ENCODE results near the gene FER. TPM values are rescaled to one million over a fixed set of nuclear protein-coding genes. Genes with fewer than 3 reads are reported as not detected.

The FER gene
- total RNA-seq, 2 experiments from 2014 or later: 4.0 to 5.2 TPM

GRCh38 chr5:108930107-108930506, 182.4 kb downstream of the FER start:
- Mint-ChIP-seq H3K4me3 (no peak overlapping the region), H3K9me3 (no peaks in the 10 kb centered on the region)

DNA sequence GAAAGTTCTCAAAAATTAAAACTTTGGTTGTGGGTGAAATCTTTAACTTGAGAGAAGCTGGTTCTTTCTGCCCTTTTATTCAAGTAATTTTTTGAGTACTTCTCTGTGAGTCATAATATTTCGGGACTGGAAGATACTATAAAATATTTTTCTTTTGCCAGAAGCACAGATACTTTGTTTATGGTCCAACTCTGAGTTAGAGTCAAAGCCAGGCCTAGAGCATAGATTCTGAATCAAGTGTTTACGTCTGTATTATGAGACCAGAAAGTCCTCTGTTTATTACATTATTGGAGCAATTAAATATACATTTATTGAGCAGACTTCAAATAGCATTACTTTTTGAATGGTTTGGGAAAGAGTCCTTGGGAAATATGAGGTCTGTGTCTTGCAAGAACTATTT, 187.9 kb downstream of the FER start:
- Mint-ChIP-seq H3K4me1 (no peaks in the 10 kb centered on the region), H3K4me3 (no peak overlapping the region), H3K9me3 (no peaks in the 10 kb centered on the region), H3K36me3 (ENCODE audit: low read depth) (peaks cover 2% of the 10 kb centered on the region), H3K27me3 (no peaks in the 10 kb centered on the region), H3K27ac (no peak overlapping the region)
- POLR2A ChIA-PET: no interaction called here
- CTCF ChIA-PET: no interaction called here
- no peak for DNase-seq

More at GRCh38 chr5:108930107-108930506, 182.4 kb downstream of the FER start:
- no peaks in the 10 kb centered on the region for H3K27me3 Mint-ChIP-seq
- ChIA-PET CTCF (no interaction called here), POLR2A (no interaction called here)
- no peak for DNase-seq
- peaks cover 2% of the 10 kb centered on the region for H3K36me3 Mint-ChIP-seq (ENCODE audit: low read depth)
- H3K4me1 Mint-ChIP-seq: no peaks in the 10 kb centered on the region
- no peak overlapping the region for H3K27ac Mint-ChIP-seq

- ChIA-PET CTCF (no interaction called here), POLR2A (no interaction called here)
- Mint-ChIP-seq H3K4me1 (no peaks in the 10 kb centered on the region), H3K27me3 (no peaks in the 10 kb centered on the region), H3K9me3 (no peaks in the 10 kb centered on the region), H3K27ac (no peak overlapping the region), H3K4me3 (no peak overlapping the region), H3K36me3 (ENCODE audit: low read depth) (no peaks in the 10 kb centered on the region)
- DNase-seq: no peak
Observed at GRCh38 chr5:108937221-108937620, 189.5 kb downstream of the FER start.

GRCh38 chr5:108940506-108940905, 192.8 kb downstream of the FER start:
- ChIA-PET POLR2A (no interaction called here), CTCF (no interaction called here)
- H3K9me3 Mint-ChIP-seq: no peaks in the 10 kb centered on the region
- no peaks in the 10 kb centered on the region for H3K4me1 Mint-ChIP-seq
- H3K36me3 Mint-ChIP-seq (ENCODE audit: low read depth): no peaks in the 10 kb centered on the region
- H3K27ac Mint-ChIP-seq: no peak overlapping the region
- DNase-seq: no peak
- no peaks in the 10 kb centered on the region for H3K27me3 Mint-ChIP-seq
- no peak overlapping the region for H3K4me3 Mint-ChIP-seq

DNA sequence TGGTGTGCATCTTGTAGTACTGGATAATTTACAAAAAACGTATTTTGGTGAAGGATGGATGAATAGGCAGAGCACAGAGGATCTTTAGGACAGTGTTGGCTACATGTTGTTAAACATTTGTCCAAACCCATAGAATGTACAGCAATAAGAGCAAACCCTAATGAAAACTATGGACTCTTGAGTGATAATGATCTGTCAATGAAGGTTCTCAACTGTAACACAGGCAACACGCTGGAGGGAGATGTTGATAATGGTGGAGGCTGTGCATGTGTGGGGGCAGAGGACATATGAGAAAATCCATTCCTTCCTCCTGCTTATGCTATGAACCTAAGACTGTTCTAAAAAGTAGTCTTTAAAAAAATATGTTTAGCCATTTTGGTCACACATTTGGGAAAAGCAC, 194.0 kb downstream of the FER start:
- no peaks in the 10 kb centered on the region for H3K4me1 Mint-ChIP-seq
- H3K36me3 Mint-ChIP-seq (ENCODE audit: low read depth): no peaks in the 10 kb centered on the region
- H3K27ac Mint-ChIP-seq: no peak overlapping the region
- POLR2A ChIA-PET: no interaction called here
- H3K27me3 Mint-ChIP-seq: no peaks in the 10 kb centered on the region
- DNase-seq: no peak
- no peaks in the 10 kb centered on the region for H3K9me3 Mint-ChIP-seq
- CTCF ChIA-PET: no interaction called here
- H3K4me3 Mint-ChIP-seq: no peak overlapping the region

DNA sequence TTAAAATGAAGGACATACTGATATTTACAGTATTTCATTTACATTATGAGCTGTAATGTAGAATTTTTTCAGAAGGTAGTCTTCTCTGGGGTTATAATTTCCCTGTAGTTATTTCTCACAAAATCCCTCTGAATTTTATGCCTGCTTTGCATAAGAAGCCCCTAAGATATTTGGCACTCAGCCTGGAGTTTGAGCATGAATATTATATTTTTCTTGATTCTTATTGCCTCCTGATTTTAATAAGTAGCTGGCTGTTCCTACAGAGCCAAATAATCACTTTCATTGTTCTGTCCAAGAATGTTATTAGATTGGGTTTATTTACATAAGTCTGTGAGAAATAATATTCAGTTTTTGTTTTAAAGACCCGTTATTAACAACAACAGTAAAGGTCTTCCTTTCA, 195.0 kb downstream of the FER start:
- no peak overlapping the region for H3K27ac Mint-ChIP-seq
- H3K4me1 Mint-ChIP-seq: no peaks in the 10 kb centered on the region
- POLR2A ChIA-PET: no interaction called here
- H3K4me3 Mint-ChIP-seq: no peak overlapping the region
- no peak for DNase-seq
- CTCF ChIA-PET: no interaction called here
- no peaks in the 10 kb centered on the region for H3K36me3 Mint-ChIP-seq (ENCODE audit: low read depth)
- no peaks in the 10 kb centered on the region for H3K27me3 Mint-ChIP-seq
- H3K9me3 Mint-ChIP-seq: no peaks in the 10 kb centered on the region

DNA sequence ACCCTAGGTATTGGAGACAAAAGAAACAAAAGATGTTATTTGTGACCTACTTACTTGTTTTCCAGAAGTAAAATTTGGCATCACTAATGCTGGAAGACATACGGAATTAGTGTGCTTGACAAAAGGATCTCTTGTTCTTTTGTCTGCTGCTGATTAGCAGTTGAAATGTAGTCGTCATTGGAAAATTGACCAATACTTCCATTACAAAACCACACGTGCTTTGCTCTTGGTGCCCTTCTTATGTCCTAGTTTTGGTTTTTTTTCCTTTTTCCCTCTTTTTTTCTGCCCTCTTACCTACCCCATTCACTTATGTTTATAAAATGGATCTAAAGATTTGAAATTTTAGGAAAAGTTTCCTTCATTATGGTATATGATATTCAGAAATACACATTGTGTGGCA, 197.4 kb downstream of the FER start:
- no peak for DNase-seq
- H3K9me3 Mint-ChIP-seq: no peaks in the 10 kb centered on the region
- no peaks in the 10 kb centered on the region for H3K4me1 Mint-ChIP-seq
- POLR2A ChIA-PET: no interaction called here
- H3K4me3 Mint-ChIP-seq: no peak overlapping the region
- no peaks in the 10 kb centered on the region for H3K36me3 Mint-ChIP-seq (ENCODE audit: low read depth)
- CTCF ChIA-PET: no interaction called here
- H3K27me3 Mint-ChIP-seq: no peaks in the 10 kb centered on the region
- H3K27ac Mint-ChIP-seq: no peak overlapping the region

GRCh38 chr5:108946008-108946407, 198.3 kb downstream of the FER start:
- H3K4me3 Mint-ChIP-seq: no peak overlapping the region
- no peaks in the 10 kb centered on the region for H3K9me3 Mint-ChIP-seq
- ChIA-PET CTCF (no interaction called here), POLR2A (no interaction called here)
- no peak for DNase-seq
- H3K36me3 Mint-ChIP-seq (ENCODE audit: low read depth): no peaks in the 10 kb centered on the region
- H3K4me1 Mint-ChIP-seq: no peaks in the 10 kb centered on the region
- H3K27me3 Mint-ChIP-seq: no peaks in the 10 kb centered on the region
- H3K27ac Mint-ChIP-seq: no peak overlapping the region

- ChIA-PET POLR2A (no interaction called here), CTCF (no interaction called here)
- Mint-ChIP-seq H3K27ac (no peak overlapping the region), H3K27me3 (no peaks in the 10 kb centered on the region), H3K4me1 (no peaks in the 10 kb centered on the region), H3K36me3 (ENCODE audit: low read depth) (no peaks in the 10 kb centered on the region), H3K4me3 (no peak overlapping the region), H3K9me3 (no peaks in the 10 kb centered on the region)
- no peak for DNase-seq
Observed at GRCh38 chr5:108947164-108947563, 199.5 kb downstream of the FER start.

- Mint-ChIP-seq H3K27me3 (no peaks in the 10 kb centered on the region), H3K4me1 (no peaks in the 10 kb centered on the region), H3K36me3 (ENCODE audit: low read depth) (no peaks in the 10 kb centered on the region), H3K4me3 (no peak overlapping the region), H3K27ac (no peak overlapping the region), H3K9me3 (no peaks in the 10 kb centered on the region)
- POLR2A ChIA-PET: no interaction called here
- CTCF ChIA-PET: no interaction called here
- DNase-seq: no peak
Observed at GRCh38 chr5:108950276-108950675, 202.6 kb downstream of the FER start.

GRCh38 chr5:108953940-108954339, 206.2 kb downstream of the FER start:
- no peaks in the 10 kb centered on the region for H3K27me3 Mint-ChIP-seq
- H3K9me3 Mint-ChIP-seq: no peaks in the 10 kb centered on the region
- no peaks in the 10 kb centered on the region for H3K36me3 Mint-ChIP-seq (ENCODE audit: low read depth)
- H3K27ac Mint-ChIP-seq: no peak overlapping the region
- ChIA-PET CTCF (no interaction called here), POLR2A (no interaction called here)
- no peak overlapping the region for H3K4me3 Mint-ChIP-seq
- no peak for DNase-seq
- no peaks in the 10 kb centered on the region for H3K4me1 Mint-ChIP-seq

- H3K27me3 Mint-ChIP-seq: no peaks in the 10 kb centered on the region
- H3K36me3 Mint-ChIP-seq (ENCODE audit: low read depth): no peaks in the 10 kb centered on the region
- POLR2A ChIA-PET: no interaction called here
- no peak for DNase-seq
- no peaks in the 10 kb centered on the region for H3K4me1 Mint-ChIP-seq
- CTCF ChIA-PET: no interaction called here
- no peaks in the 10 kb centered on the region for H3K9me3 Mint-ChIP-seq
- H3K27ac Mint-ChIP-seq: no peak overlapping the region
- no peak overlapping the region for H3K4me3 Mint-ChIP-seq
Observed at GRCh38 chr5:108957333-108957732, 209.6 kb downstream of the FER start.

DNA sequence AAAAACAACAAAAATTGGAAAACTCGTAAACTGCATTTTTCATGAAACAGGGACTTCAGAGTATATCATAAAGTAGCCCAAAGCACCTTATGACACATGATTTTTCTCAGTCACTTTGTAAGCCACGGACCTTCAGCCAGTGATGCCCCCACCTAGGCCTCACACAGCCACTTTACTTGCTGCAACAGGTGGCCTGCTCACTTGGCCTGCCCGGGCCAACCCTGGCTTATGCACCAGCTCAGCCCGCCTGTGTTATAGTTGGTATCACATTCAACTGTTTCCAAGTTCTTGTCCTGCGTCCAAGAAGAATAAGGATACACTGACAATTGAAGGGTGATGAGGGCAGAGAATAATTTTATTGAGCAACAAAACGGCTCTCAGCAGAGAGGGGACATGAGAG, 219.2 kb downstream of the FER start:
- H3K4me3 Mint-ChIP-seq: no peak overlapping the region
- CTCF ChIA-PET: no interaction called here
- no peak overlapping the region for H3K27ac Mint-ChIP-seq
- H3K4me1 Mint-ChIP-seq: no peaks in the 10 kb centered on the region
- POLR2A ChIA-PET: no interaction called here
- no peaks in the 10 kb centered on the region for H3K27me3 Mint-ChIP-seq
- no peaks in the 10 kb centered on the region for H3K36me3 Mint-ChIP-seq (ENCODE audit: low read depth)
- DNase-seq: no peak
- H3K9me3 Mint-ChIP-seq: no peaks in the 10 kb centered on the region

DNA sequence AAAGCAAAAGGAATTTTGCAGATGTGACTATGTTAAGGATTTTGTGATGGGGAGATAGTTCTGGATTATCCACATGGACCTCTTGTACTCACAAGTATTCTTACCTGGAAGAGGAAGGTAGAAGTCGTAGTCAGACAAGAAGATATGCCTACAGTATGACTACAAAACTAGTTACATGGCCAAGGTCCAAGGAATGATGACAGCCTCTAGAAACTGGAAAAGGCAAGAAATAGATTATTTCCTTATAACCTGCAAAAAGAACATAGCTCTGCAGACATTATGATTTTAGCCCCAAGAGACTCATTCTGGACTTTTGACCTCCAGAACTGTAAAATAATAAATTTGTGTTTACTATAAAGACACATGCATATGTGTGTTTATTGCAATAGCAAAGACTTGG, 226.9 kb downstream of the FER start:
- no peaks in the 10 kb centered on the region for H3K4me1 Mint-ChIP-seq
- no peaks in the 10 kb centered on the region for H3K27me3 Mint-ChIP-seq
- no peaks in the 10 kb centered on the region for H3K9me3 Mint-ChIP-seq
- no peak for DNase-seq
- no peaks in the 10 kb centered on the region for H3K36me3 Mint-ChIP-seq (ENCODE audit: low read depth)
- POLR2A ChIA-PET: no interaction called here
- no peak overlapping the region for H3K4me3 Mint-ChIP-seq
- H3K27ac Mint-ChIP-seq: no peak overlapping the region
- CTCF ChIA-PET: no interaction called here

- H3K4me3 Mint-ChIP-seq: no peak overlapping the region
- no peaks in the 10 kb centered on the region for H3K27me3 Mint-ChIP-seq
- DNase-seq: no peak
- H3K27ac Mint-ChIP-seq: no peak overlapping the region
- no peaks in the 10 kb centered on the region for H3K9me3 Mint-ChIP-seq
- H3K4me1 Mint-ChIP-seq: no peaks in the 10 kb centered on the region
- ChIA-PET CTCF (no interaction called here), POLR2A (no interaction called here)
- peaks cover 1% of the 10 kb centered on the region for H3K36me3 Mint-ChIP-seq (ENCODE audit: low read depth)
Observed at GRCh38 chr5:108975697-108976096, 228.0 kb downstream of the FER start.
